Cardiac septum (tissue), 1 donor: Measurements from ENCODE around the gene GTSF1L. TPM values are rescaled to one million over a fixed set of nuclear protein-coding genes. Genes with fewer than 3 reads are reported as not detected.

Source experiments
- DNase-seq: peaks from one replicate; pipeline ENCODE4 v3.0.0-alpha.2; 2020; ENCODE audit warnings: low spot score
- intact Hi-C: fragments of 100-400 bp; cut with DNase I; formaldehyde crosslinking; loops from one replicate; pipeline ENCODE4 v1.14.0; 2022
- total RNA-seq: library from RNA; stranded (reverse); fragmentation: NEBNext Ultra II Directional; extraction: Animal tissue kit (Norgen Biotek cat#: 25700); gene quantifications from one replicate; pipeline ENCODE4 v1.2.1, GENCODE V29; 2021
- donor health status: DM: no; HTN: no; CAD: no.

GTSF1L gene
- total RNA-seq, 1 donor from 2014 or later, result not detected

DNA sequence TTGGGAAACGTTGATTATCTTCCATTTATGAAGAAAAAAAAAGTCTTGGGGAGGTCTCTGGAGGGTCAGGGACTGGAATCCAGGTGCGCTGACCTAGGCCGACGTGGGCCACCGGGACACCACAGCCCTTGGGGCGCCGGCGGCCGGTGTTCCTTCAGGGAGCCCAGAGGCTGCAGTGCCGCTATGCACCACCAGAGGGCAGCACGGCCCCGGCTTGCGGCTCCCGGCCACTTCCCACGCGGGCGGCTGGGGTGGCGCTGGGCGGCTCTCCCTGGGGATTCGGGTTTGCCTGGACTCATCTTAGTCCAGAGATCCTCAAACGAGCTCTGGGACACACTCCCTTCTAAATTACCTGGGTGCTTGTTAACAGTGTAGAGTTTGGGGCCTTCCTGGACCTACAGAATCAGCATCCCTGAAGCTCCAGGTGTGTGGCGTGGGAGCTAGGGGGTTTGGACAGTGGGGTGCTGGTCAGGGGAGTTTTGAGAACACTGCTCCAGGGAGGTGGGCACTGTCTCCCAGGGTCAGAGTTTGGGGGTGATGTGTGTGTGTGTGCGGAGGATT is 23.0 kb upstream of the GTSF1L start:
- intact Hi-C loops, result loop anchor here (1.0 to 10.0 kb wide), 3 partner anchors 92 to 445 kb away; no protein-coding TSS in a partner anchor
- DNase-seq, result peak; percentile 92

DNA sequence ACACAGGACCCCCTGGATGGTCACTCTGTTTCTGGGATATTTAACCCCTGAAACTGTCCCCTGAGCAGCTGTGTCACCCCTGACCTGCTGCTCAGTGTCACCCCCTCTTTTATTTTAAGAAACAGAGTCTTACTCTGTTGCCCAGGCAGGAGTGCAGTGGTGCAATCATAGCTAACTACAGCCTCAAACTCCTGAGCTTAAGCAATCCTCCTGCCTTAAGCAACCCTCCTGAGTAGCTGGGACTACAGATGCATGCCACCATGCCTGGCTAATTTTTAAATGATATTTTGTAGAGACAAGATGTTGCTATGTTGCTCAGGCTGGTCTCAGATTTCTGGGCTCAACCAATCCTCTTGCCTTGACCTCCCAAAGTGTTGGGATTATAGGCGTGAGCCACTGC is 21.5 kb upstream of the GTSF1L start:
- intact Hi-C loops, result loop anchor here (5.0 to 10.0 kb wide), 2 partner anchors 94 to 447 kb away; no protein-coding TSS in a partner anchor

DNA sequence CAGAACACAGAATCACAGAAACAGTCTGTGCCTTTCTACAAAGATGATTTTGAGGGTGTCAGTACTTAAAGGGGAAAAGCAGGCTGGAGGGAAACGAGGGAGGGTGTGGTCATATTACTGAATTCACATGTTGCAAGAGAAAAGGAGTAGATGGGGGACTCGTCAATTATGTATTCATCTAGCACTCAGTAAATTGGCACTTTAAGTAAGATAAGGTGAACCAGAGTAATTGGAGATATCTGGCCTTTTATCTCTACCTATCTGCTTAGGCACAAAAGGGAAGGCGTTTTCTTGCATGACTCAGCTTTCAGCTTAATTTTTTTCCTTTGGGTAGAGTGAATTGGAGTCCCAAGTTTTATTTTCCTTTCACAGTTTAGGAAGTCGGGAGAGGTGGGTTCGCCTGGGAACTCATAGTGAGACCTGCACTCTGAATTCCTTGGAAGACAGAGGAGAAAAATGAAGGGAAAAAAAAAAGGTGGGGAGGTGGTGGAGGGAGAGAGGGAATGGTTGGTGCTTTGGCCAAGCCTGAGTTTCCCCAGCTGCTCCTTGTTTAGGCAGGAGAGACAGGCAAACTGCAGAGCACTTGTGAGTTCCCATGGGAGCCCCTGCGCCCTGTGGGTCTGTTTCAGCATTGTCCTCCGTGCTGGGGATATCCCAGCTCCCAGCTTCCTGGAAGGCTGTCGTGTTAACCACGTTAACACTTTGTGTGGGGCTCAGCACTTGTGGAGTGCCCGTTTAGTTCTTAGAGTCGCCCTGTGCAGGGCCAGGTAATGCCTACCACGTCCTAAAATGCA is 19.7 kb upstream of the GTSF1L start:
- no peak for DNase-seq
- intact Hi-C loops, result loop anchor here (5.0 to 10.0 kb wide), 2 partner anchors 96 to 448 kb away; no protein-coding TSS in a partner anchor

More for the DNA sequence above, 21.5 kb upstream of the GTSF1L start:
- no peak for DNase-seq

DNA sequence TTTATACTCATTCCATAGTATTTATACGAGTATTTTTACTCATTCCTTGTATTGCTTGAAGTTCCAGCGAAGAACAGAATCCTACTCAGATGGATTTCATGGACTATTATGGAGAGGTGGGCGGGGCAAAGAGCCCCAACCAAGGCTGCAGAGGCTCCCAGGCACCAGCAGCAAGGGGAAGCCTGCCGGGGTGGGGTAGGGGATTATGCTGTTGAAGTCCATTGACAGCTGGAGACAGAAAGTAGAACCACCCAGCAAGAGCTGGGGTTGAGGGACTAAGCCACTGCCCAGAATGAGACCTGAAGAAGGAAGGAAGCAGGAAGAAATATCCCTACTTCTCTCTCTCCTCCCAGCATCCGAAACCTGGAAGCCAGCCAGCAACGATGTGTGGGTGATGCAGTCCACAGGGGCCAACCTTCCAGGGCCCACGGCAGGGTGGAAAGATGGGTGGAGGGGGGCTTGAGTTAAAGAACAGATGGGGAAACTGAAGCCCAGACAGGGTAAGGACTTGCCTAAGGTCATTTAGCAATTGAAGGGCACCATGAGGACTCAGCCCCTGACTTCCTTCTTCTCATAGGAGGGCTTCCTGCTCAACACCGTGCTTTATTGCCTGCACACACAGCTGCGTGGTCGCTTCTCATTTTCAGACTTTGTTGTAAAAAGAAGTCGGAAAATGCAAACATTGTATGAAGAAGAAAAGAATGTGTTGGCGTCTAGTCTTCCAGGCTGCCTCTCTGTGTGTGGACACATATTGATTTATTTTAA is 18.3 kb upstream of the GTSF1L start:
- no peak for DNase-seq
- intact Hi-C loops, result loop anchor here (5.0 to 10.0 kb wide), 2 partner anchors 97 to 450 kb away; no protein-coding TSS in a partner anchor

DNA sequence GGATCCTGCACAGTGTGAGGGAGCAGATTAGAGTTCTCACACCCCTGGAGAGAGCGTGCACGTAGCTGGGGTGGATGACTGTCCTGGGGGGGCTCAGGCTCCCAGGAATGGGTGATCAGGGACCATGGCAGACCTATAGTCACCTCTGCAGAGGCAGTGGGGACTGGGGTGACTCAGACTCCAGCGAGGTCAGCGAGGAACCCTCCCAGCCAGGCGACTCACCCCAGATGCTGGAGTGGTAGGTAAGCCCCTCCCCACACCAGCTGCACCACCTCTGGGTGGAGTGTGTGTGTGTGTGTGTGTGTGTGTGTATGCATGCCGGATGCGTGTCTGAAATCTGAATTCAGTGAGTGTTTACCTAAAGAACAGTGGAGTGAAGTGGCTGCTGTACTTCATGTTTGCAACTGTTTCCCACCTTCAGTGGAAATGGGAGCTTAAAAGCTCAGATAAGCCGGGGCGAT is 17.4 kb upstream of the GTSF1L start:
- intact Hi-C loops, result loop anchor here (10.0 kb wide), 1 partner anchor 451 kb away; no protein-coding TSS in a partner anchor

DNA sequence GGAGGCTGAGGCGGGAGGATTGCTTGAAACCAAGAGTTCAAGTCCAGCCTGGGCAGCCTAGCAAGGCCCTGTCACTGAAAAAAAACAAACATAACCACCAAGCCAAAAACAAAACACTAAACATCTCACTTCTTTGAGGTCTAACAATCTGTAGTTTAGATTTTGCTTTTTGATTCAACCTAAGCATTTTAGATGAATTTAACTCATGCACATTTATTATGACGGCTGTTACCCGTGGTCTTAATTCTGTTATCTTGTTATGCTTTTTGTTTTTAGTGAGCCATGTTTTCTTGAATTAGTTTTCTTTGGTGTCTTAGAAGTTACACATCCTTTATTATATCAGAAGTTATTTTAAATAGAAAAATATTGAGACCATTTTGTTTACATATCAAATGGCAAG is 13.8 kb upstream of the GTSF1L start:
- no peak for DNase-seq
- intact Hi-C loops, result loop anchor here (10.0 kb wide), 1 partner anchor 454 kb away; no protein-coding TSS in a partner anchor

More for the DNA sequence above, 17.4 kb upstream of the GTSF1L start:
- no peak for DNase-seq

DNA sequence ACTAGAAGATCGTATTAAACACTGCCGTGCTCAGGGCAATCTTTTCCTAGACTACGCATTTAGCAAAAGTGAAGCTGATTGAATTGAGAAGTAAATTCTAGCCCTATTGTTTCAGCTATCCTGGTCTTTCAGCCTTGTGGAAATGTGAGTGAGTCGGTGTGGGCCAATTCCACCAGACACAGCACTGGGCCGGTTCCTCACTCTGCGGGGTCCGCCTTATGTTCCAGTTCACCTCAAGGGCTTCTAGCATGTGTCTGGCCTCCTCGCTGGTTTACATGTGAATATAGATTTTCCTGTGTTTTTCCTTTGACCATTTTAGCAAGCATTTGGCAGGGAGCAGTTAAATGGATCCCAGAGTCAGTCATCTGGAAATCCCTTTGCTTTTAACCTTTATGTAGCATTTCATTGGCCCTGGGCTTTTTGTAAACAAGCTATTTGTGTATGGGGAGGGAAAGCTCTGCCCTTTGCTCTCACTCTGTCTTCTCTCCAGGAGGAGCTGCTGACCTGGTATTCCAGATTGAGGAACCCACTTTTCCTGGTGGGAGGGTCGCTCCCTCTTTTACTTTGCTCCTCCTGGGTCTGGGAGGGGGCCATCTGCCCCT is 12.4 kb upstream of the GTSF1L start:
- peak; percentile 15 for DNase-seq
- intact Hi-C loops, result no loop called here

DNA sequence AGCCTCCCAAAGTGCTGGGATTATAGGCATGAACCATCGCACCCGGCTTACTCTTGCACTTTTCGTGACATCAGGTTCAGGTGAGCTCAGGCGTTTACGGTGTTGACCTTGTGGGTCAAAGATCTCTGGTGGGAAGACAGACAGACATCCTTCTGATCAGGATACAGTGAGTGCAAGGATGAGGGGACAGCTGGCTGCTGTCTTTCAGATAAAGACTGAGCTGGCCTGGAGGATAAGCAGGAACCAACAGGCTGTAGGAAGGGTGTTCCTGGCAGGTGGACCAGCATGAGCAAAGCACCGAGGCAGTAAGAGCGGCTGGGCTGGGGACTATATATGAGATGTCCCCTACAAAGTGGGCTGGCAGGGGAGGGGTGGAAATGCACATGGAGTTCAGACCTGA is 11.1 kb upstream of the GTSF1L start:
- peak; percentile 58 for DNase-seq
- intact Hi-C loops, result no loop called here

DNA sequence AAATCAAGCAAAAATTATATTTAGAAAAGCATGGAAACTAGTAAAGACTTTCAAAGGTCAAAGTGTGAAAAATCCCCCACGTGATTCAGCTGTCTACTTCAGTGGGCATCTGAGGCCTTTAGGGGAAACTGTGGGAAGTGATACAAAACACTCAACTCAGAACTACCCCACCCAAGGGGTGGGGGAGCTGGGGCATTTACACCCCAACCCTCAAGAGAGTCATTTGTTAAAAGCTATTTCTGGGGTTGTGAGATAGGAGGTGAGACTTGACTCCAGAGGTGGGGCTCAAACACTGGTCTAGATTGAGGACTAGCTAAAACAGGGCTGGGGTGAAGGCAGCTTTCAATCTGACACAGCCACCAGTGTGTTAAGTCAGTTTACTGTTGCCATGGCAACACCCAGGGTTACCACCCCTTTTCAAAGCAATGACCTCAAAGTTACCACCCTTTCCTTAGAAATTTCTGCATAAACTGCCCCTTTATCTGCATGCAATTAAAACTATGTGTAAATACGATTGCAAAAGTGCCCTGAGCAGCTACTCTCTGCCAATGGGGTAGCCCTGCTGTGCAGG is 9.9 kb upstream of the GTSF1L start:
- DNase-seq, result peak; percentile 35
- intact Hi-C loops, result no loop called here

DNA sequence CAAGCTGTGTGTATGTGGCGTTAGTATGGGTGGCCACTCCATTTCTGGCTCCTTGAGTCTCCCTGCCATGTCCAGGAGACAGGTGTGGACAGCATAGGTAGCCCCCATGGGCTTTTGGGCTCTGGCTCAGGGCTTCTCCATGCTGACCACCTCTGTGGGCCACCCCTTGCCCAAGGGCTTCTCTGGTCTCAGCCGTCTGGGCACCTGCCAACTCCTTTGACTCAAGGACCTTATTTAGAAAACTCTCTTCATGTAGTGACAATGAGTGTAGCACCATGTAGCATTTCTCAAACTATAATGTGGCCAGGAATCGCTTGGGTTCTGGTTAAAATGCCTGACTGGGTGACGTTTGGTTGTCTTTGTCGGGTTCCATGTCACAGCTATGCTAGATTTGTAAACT is 5.1 kb upstream of the GTSF1L start:
- intact Hi-C loops, result no loop called here
- DNase-seq, result no peak

DNA sequence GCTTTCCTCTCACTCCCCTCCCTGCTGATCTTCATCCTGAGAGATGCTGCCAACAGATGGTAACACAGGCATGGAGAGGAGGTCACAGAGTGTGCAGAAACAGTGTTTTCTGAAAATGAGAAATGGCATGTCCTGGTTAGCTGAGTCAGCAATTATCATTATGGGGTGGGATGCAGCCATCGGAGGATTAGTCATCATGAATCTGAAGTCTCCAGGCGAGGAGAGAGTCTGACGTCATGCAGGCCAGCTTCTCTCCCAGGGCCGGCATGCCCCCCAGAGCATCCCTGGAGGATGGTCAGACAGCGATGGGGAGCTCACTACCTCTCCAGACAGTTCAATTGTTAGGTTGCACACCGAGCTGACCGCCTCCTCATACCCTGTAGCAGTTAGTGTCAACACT is 4.7 kb upstream of the GTSF1L start:
- intact Hi-C loops, result no loop called here

DNA sequence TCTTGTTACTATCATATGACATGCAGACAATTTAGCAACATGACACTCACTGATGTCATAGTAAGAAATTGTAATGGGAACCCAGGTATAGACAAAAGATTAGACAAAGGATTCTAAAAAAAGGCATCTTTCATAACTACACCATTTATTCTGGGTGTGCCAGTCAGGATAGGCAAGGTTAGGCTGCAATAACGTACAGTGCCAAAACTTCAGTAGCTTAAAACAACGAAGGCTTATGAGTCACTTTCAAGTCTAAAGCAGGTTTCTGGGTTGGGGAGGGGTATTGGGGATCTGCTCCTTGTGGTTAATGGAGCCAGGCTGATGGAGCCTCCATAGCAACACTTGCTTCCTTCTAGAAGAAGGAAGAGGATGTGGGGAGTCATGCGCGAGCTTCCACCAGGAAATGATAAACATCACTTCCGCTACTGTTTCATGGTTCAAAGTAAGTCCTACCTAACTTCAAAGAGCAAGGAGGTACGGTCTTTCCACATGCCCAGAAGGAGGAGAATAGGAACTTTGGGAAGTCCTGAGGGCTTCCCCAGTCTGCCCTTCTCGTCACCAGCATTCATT is 2.0 kb upstream of the GTSF1L start:
- DNase-seq, result no peak
- intact Hi-C loops, result no loop called here

More for the DNA sequence above, 4.7 kb upstream of the GTSF1L start:
- DNase-seq, result no peak

DNA sequence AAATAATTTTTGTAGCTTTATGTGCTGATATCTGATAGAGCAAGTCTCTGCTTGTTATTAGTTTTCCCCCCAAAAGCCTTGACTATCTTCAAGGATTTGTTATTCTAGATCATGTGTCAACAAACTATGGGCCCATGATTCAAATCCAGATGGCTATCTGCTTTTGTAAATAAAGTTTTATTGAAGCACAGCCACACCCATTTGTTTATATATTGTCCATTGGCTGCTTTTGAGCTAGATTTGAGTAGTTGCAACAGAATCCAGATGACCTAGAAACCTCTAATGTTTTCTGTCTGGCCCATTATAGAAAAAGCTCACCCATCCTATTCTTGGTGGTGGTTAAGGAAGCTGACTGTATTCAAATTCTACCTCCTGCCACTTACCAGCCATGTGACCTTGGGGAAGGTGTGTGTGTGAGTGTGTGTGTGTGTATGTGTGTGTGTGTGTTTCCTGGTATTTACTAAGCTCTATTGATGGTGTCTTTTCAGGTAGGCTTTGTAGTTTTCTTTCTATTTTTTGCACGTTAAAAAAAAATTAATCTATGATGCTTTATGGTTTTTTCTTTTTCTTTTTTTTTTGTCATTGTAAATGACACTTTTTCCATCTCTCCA is 1.3 kb upstream of the GTSF1L start:
- intact Hi-C loops, result no loop called here
- no peak for DNase-seq

DNA sequence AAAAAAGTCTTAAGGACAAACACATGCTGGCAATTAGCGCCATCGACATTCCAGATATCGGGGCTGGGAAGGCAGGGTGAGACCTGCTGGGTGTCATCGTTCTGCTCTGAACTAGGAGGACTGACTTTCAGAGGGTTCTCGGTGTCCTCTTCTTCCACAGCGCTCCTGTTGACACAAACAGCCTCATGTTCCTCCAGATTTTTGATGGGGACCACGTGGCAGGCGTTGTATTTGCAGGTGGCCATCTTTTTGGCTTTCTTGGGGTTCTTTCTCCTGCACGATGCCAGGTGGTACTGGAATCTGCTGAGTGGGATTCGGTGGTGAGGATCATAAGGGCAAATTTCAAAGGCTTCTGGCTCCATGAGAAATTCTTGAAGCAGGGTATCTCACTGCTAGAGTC is 469 bp downstream of the GTSF1L start:
- DNase-seq, result no peak
- intact Hi-C loops, result no loop called here

DNA sequence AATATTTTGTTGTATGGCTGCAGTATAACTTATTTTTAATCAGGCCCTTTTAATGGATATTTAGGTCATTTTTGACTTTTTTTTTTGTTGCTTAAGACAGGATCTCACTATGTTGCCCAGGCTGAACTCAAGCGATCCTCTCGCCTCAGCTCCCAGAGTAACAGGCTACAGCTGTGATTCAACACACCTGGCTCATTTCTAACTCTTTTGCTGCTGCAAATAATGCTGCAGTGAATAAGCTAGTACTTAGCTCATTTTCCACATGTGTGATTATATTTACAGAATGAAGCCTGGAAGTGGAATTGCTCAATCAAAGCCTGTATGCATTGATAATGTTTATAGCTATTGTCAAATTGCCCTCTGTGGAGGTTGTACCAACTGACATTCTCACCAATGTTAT is 1.1 kb downstream of the GTSF1L start:
- intact Hi-C loops, result no loop called here
- no peak for DNase-seq

DNA sequence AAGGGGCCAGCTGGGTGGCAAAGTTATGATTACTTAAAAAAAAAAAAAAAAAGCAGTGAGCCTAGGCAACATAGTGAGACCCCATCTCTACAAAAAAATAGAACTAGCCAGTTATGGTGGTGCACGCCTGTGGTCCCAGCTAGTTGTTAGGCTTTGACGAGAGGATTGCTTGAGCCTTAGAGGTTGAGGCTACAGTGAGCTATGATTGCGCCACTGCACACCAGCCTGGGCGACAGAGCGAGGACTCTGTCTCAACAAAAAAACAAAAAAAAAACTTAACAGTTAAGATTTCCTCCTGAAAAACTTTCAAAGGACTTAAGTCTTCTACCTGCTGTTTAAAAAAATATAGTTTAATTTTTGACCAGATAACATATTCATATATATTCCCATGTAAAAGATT is 2.4 kb downstream of the GTSF1L start:
- DNase-seq, result no peak
- intact Hi-C loops, result no loop called here

DNA sequence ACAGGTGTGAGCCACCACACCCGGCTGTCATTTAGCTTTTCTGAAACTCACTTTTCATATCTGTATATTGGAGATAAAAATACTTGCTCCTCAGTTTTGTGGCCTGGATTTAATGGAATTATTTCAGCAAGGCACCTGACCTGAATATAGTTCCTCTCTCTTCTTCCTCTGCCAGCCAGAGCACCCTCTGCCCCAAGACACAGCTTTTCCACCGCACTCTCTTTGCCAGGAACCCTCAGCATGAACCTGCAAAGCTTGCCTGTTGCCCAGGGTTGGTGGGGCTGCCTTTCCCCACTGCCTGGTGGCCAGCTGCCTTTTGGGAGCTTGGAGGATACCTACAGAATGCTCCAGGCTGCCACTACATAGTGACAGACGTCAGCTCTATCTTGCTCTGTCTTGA is 3.1 kb downstream of the GTSF1L start:
- no peak for DNase-seq
- intact Hi-C loops, result no loop called here

DNA sequence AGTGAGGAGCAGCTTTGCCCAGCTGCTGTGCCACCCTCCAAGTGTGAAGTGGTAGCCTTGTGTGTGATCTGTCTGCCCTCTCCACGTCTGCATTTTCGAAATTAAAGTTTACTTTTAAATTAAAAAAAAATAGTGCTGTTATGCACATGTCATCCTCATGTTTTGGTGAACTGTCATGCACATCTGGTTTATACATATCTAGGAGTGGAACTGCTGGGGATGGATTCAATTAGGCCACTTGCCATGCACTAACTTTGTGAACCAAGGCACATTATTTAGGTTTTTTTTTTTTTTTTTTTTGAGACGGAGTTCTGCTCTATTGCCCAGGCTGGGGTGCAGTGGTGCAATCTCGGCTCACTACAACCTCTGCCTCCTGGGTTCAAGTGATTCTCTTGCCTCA is 3.6 kb downstream of the GTSF1L start:
- intact Hi-C loops, result no loop called here
- DNase-seq, result no peak

DNA sequence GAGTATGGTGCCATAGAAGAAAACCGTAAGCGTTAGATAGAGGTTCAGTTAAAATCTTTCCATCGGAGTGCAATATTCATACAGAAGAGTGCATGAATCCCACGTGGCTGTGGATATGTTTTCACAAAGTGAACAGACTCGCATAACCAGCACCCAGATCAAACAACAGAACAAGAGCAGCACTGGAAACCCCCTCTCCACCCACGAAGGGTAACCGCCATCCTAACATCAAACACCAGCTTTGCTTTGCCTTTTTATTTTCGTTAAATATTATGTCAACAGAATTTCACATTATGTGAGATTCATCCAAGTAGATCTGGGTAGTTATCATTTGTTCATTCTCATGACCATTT is 4.7 kb downstream of the GTSF1L start:
- intact Hi-C loops, result no loop called here

More for the DNA sequence above, 4.7 kb downstream of the GTSF1L start:
- no peak for DNase-seq
